Measurements from ENCODE around the gene FITM1.

The FITM1 gene

GRCh38 chr14:24159777-24160498 lies 29.5 kb downstream of the FITM1 start:
- DNase-seq (ENCODE audit: low read depth in 2 of 3, low spot score in 1 of 3), result no peak

- no peak for DNase-seq (ENCODE audit: low read depth in 2 of 3, low spot score in 1 of 3)
Measured at GRCh38 chr14:24160499-24160849, 30.0 kb downstream of the FITM1 start.

GRCh38 chr14:24160850-24161804 lies 30.7 kb downstream of the FITM1 start, which contains the start of gene IRF9:
Gene IRF9, plus strand, starts transcription at chr14:24161265. Its CDS starts 880 bp downstream, at chr14:24162145.
- DNase-seq (ENCODE audit: low read depth in 2 of 3, low spot score in 1 of 3), result peak; percentile 92 to 100 (median 98)

- DNase-seq (ENCODE audit: low read depth in 2 of 3, low spot score in 1 of 3), result peak in 1 of 3 donors; percentile 26
Measured at GRCh38 chr14:24162093-24162492, 31.6 kb downstream of the FITM1 start.

GRCh38 chr14:24164518-24164991 lies 34.1 kb downstream of the FITM1 start:
- no peak for DNase-seq (ENCODE audit: low read depth in 2 of 3, low spot score in 1 of 3)

GRCh38 chr14:24165785-24166184 lies 35.3 kb downstream of the FITM1 start:
- DNase-seq (ENCODE audit: low read depth in 2 of 3, low spot score in 1 of 3), result no peak

- no peak for DNase-seq (ENCODE audit: low read depth in 2 of 3, low spot score in 1 of 3)
Measured at GRCh38 chr14:24167469-24168114, 37.1 kb downstream of the FITM1 start.

- peak; percentile 33 to 60 (median 48) for DNase-seq (ENCODE audit: low read depth in 2 of 3, low spot score in 1 of 3)
Measured at GRCh38 chr14:24171422-24172260, 41.2 kb downstream of the FITM1 start, which contains the start of gene REC8. Gene REC8, plus strand, starts transcription at chr14:24172080. Its CDS starts 473 bp downstream, at chr14:24172553.

- DNase-seq (ENCODE audit: low read depth in 2 of 3, low spot score in 1 of 3), result no peak
Measured at GRCh38 chr14:24172261-24172860, 41.9 kb downstream of the FITM1 start.

- DNase-seq (ENCODE audit: low read depth in 2 of 3, low spot score in 1 of 3), result no peak
Measured at GRCh38 chr14:24172871-24173281, 42.4 kb downstream of the FITM1 start.

- no peak for DNase-seq (ENCODE audit: low read depth in 2 of 3, low spot score in 1 of 3)
Measured at GRCh38 chr14:24176599-24176998, 46.1 kb downstream of the FITM1 start.

- no peak for DNase-seq (ENCODE audit: low read depth in 2 of 3, low spot score in 1 of 3)
Measured at GRCh38 chr14:24177041-24177825, 46.8 kb downstream of the FITM1 start.

- DNase-seq (ENCODE audit: low read depth in 2 of 3, low spot score in 1 of 3), result no peak
Measured at GRCh38 chr14:24177891-24178290, 47.4 kb downstream of the FITM1 start.

GRCh38 chr14:24178399-24179178 lies 48.1 kb downstream of the FITM1 start:
- DNase-seq (ENCODE audit: low read depth in 2 of 3, low spot score in 1 of 3), result no peak

GRCh38 chr14:24179294-24179960 lies 49.0 kb downstream of the FITM1 start:
- DNase-seq (ENCODE audit: low read depth in 2 of 3, low spot score in 1 of 3), result no peak

- no peak for DNase-seq (ENCODE audit: low read depth in 2 of 3, low spot score in 1 of 3)
Measured at GRCh38 chr14:24179961-24180796, 49.7 kb downstream of the FITM1 start.

Data from stimulated activated CD4-positive, alpha-beta T cell treated with anti-CD3 and anti-CD28 coated beads, Interleukin-12 subunit alpha, Interleukin-12 subunit beta, amount 100 ng/mL, for 48 hours (primary cell).